SK-N-SH treated with all-trans-retinoic acid at 6 μM for 48 hours (cell line): ENCODE data around the gene SDC4.
"Not testable (repeated sequence)": the region's sequence is repeated elsewhere in the genome, so short reads cannot be mapped to it uniquely, and the experiment has no call there.

Experiments
- ATAC-seq: fragments of 200-7000 bp; cut with Tn5 transposase; 3 replicates; pipeline ENCODE4 v1.9.1; 2020; ENCODE audit warnings: mild to moderate bottlenecking, moderate library complexity
- ARNTL ChIP-seq: fragments of 450-650 bp; formaldehyde crosslinking; IDR thresholded peaks from 2 replicates; pipeline ENCODE4 v1.5.0; 2020; ENCODE audit warnings: low read depth, mild to moderate bottlenecking, moderate library complexity, borderline replicate concordance
- BACH2 ChIP-seq: fragments of 250-450 bp; sonication (Bioruptor Pico); IDR thresholded peaks from 2 replicates; pipeline ENCODE4 v1.9.0; 2021; ENCODE audit warnings: mild to moderate bottlenecking, borderline replicate concordance
- CREB5 ChIP-seq: fragments of 250-450 bp; sonication (Bioruptor Pico); IDR thresholded peaks from 2 replicates; pipeline ENCODE4 v1.5.1; 2020; ENCODE audit warnings: low read depth, mild to moderate bottlenecking, moderate library complexity
- CSRNP3 ChIP-seq: fragments of 250-450 bp; sonication (Bioruptor Pico); IDR thresholded peaks from 2 replicates; pipeline ENCODE4 v1.5.1; 2021; ENCODE audit warnings: mild to moderate bottlenecking, moderate library complexity
- ESRRG ChIP-seq: fragments of 250-450 bp; sonication (Bioruptor Pico); IDR thresholded peaks from 2 replicates; pipeline ENCODE4 v1.6.1; 2021; ENCODE audit warnings: mild to moderate bottlenecking
- GLIS3 ChIP-seq: fragments of 250-450 bp; sonication (Bioruptor Pico); IDR thresholded peaks from 2 replicates; pipeline ENCODE4 v1.5.0; 2020; ENCODE audit warnings: mild to moderate bottlenecking, moderate library complexity
- ISL1 ChIP-seq: fragments of 250-450 bp; sonication (Bioruptor Pico); IDR thresholded peaks from 2 replicates; pipeline ENCODE4 v2.1.2; 2022; ENCODE audit warnings: mild to moderate bottlenecking, moderate library complexity
- PATZ1 ChIP-seq: fragments of 250-450 bp; sonication (Bioruptor Pico); IDR thresholded peaks from 2 replicates; pipeline ENCODE4 v1.8.0; 2020; ENCODE audit warnings: mild to moderate bottlenecking, moderate library complexity, borderline replicate concordance
- PPARA ChIP-seq: fragments of 250-450 bp; sonication (Bioruptor Pico); IDR thresholded peaks from 2 replicates; pipeline ENCODE4 v1.5.0; 2020; ENCODE audit warnings: mild to moderate bottlenecking, borderline replicate concordance
- RARB ChIP-seq: fragments of 250-450 bp; sonication (Bioruptor Pico); IDR thresholded peaks from 2 replicates; pipeline ENCODE4 v1.8.0; 2021; ENCODE audit warnings: mild to moderate bottlenecking, moderate library complexity
- SNAI2 ChIP-seq: fragments of 250-450 bp; sonication (Bioruptor Pico); IDR thresholded peaks from 2 replicates; pipeline ENCODE4 v1.5.0; 2020; ENCODE audit warnings: mild to moderate bottlenecking, moderate library complexity
- TCF4 ChIP-seq: fragments of 250-450 bp; sonication (Bioruptor Pico); IDR thresholded peaks from 2 replicates; pipeline ENCODE4 v1.8.0; 2021; ENCODE audit warnings: mild to moderate bottlenecking, moderate library complexity, borderline replicate concordance
- TSHZ2 ChIP-seq: fragments of 250-450 bp; sonication (Bioruptor Pico); IDR thresholded peaks from 2 replicates; pipeline ENCODE4 v1.5.0; 2020; ENCODE audit warnings: mild to moderate bottlenecking, moderate library complexity
- ZC3H10 ChIP-seq: fragments of 250-450 bp; sonication (Bioruptor Pico); IDR thresholded peaks from 2 replicates; pipeline ENCODE4 v1.5.1; 2021; ENCODE audit warnings: mild to moderate bottlenecking, moderate library complexity
- ZFP30 ChIP-seq: fragments of 450-650 bp; formaldehyde crosslinking; IDR thresholded peaks from 2 replicates; pipeline ENCODE4 v1.5.0; 2022; ENCODE audit warnings: mild to moderate bottlenecking, moderate library complexity
- ZNF565 ChIP-seq: fragments of 450-650 bp; formaldehyde crosslinking; conservative IDR thresholded peaks from 2 replicates; pipeline ENCODE4 v1.5.0; 2020; ENCODE audit warnings: low read depth, mild to moderate bottlenecking, moderate library complexity
- ZNF70 ChIP-seq: fragments of 450-650 bp; formaldehyde crosslinking; IDR thresholded peaks from 2 replicates; pipeline ENCODE4 v1.5.0; 2020; ENCODE audit warnings: mild to moderate bottlenecking, moderate library complexity
- ZNF8 ChIP-seq: fragments of 450-650 bp; formaldehyde crosslinking; IDR thresholded peaks from 2 replicates; pipeline ENCODE4 v1.5.0; 2020; ENCODE audit warnings: mild to moderate bottlenecking, moderate library complexity

SDC4 gene

GRCh38 chr20:45354423-45355208, 6.4 kb upstream of the SDC4 start:
- TF ChIP-seq ZC3H10 (CRISPR knock-in tag) (no peak), RARB (CRISPR knock-in tag) (no peak), TSHZ2 (CRISPR knock-in tag) (no peak), ZNF565 (no peak), ISL1 (no peak), ZFP30 (CRISPR knock-in tag) (no peak), ESRRG (no peak)

GRCh38 chr20:45353746-45354145, 5.5 kb upstream of the SDC4 start:
- no peak for ATAC-seq
- TF ChIP-seq ZNF565 (no peak), CSRNP3 (CRISPR knock-in tag) (no peak), RARB (CRISPR knock-in tag) (no peak), GLIS3 (CRISPR knock-in tag) (no peak), BACH2 (CRISPR knock-in tag) (no peak), TCF4 (CRISPR knock-in tag) (no peak), ESRRG (no peak), SNAI2 (CRISPR knock-in tag) (no peak)

More at GRCh38 chr20:45354423-45355208, 6.4 kb upstream of the SDC4 start:
- no peak for ATAC-seq

GRCh38 chr20:45352729-45353128, 4.5 kb upstream of the SDC4 start:
- ATAC-seq, result no peak
- TF ChIP-seq ZNF8 (CRISPR knock-in tag) (no peak), ZC3H10 (CRISPR knock-in tag) (no peak), ARNTL (CRISPR knock-in tag) (no peak), ZNF565 (no peak), CSRNP3 (CRISPR knock-in tag) (no peak), PATZ1 (CRISPR knock-in tag) (no peak), CREB5 (no peak), RARB (CRISPR knock-in tag) (no peak), ZNF70 (CRISPR knock-in tag) (no peak), TCF4 (CRISPR knock-in tag) (no peak), PPARA (CRISPR knock-in tag) (no peak), BACH2 (CRISPR knock-in tag) (no peak)

- ATAC-seq, result not testable (repeated sequence)
These were observed 2.6 kb upstream of the SDC4 start for GRCh38 chr20:45350795-45351194.
